IMR-90 (cell line): Measurements from ENCODE around the gene ARMC8. TPM values are rescaled to one million over a fixed set of nuclear protein-coding genes. Genes with fewer than 3 reads are reported as not detected.

Source experiments
- ATAC-seq: fragments of 200-7000 bp; cut with Tn5 transposase; 2 replicates; pipeline ENCODE4 v1.9.1; 2020; ENCODE audit warnings: low read depth, mild to moderate bottlenecking, moderate library complexity
- BruUV-seq: library from RNA; stranded (reverse); fragments of 400-500 nt; replicated peaks from 2 replicates; lab custom pipeline; 2021; lab: Mats Ljungman, UMichigan
- CTCF ChIA-PET: fragments of 300-600 bp; formaldehyde crosslinking; extraction: SDS; loops from one replicate; lab custom pipeline; 2021; ENCODE audit warnings: antibody characterized with exemption; lab: Yijun Ruan, JAX
- POLR2A ChIA-PET: fragments of 300-600 bp; sonication (Branson Sonifier 250); formaldehyde crosslinking; loops from one replicate; lab custom pipeline; 2022; ENCODE audit warnings: antibody characterized with exemption; ENCODE audit not compliant: unreplicated experiment; lab: Charles Lee
- DNase-seq: peaks from one replicate; pipeline ENCODE4 v3.0.0; 2013
- H2AFZ ChIP-seq: replicated peaks from 2 replicates; pipeline ENCODE3; 2013; ENCODE audit warnings: low read length, mild to moderate bottlenecking; ENCODE audit not compliant: poor library complexity
- H2AK5ac ChIP-seq: 2 replicates; pipeline ENCODE4 v1.6.1; 2013; ENCODE audit warnings: low read depth, low read length, inconsistent platforms
- H2AK9ac ChIP-seq: replicated peaks from 2 replicates; pipeline ENCODE3; 2013; ENCODE audit warnings: mild to moderate bottlenecking, low read depth, low read length, moderate library complexity; ENCODE audit not compliant: poor library complexity
- H2BK120ac ChIP-seq: 2 replicates; pipeline ENCODE4 v1.6.1; 2013; ENCODE audit warnings: low read depth, low read length, inconsistent platforms
- H2BK15ac ChIP-seq: 3 replicates; pipeline ENCODE4 v1.6.1; 2013; ENCODE audit warnings: low read depth, low read length, inconsistent platforms
- H2BK20ac ChIP-seq: 2 replicates; pipeline ENCODE4 v1.6.1; 2013; ENCODE audit warnings: low read depth, mild to moderate bottlenecking, inconsistent platforms, low read length, moderate library complexity
- H2BK5ac ChIP-seq: 2 replicates; pipeline ENCODE4 v1.6.1; 2013; ENCODE audit warnings: mild to moderate bottlenecking, low read depth, low read length, inconsistent platforms; ENCODE audit not compliant: poor library complexity, severe bottlenecking
- H3K14ac ChIP-seq: replicated peaks from 2 replicates; pipeline ENCODE4 v1.6.1; 2013; ENCODE audit warnings: low read depth, low read length, inconsistent platforms
- H3K18ac ChIP-seq: 2 replicates; pipeline ENCODE4 v1.6.1; 2013; ENCODE audit warnings: low read depth, low read length, control low read depth
- H3K23ac ChIP-seq: 2 replicates; pipeline ENCODE4 v1.6.1; 2013; ENCODE audit warnings: low read depth, low read length, inconsistent platforms
- H3K27ac ChIP-seq: 2 replicates; pipeline ENCODE4 v1.5.1; 2013; ENCODE audit warnings: mild to moderate bottlenecking, control low read depth, low read length; ENCODE audit not compliant: insufficient read depth
- H3K27me3 ChIP-seq: 2 replicates; pipeline ENCODE4 v1.6.1; 2013; ENCODE audit warnings: low read length; ENCODE audit not compliant: control insufficient read depth, insufficient read depth
- H3K36me3 ChIP-seq: 2 replicates; pipeline ENCODE4 v1.6.1; 2013; ENCODE audit warnings: low read length, mixed read lengths; ENCODE audit not compliant: control insufficient read depth, insufficient read depth
- H3K4ac ChIP-seq: 2 replicates; pipeline ENCODE4 v1.6.1; 2013; ENCODE audit warnings: low read depth, low read length, inconsistent platforms
- H3K4me1 ChIP-seq: 2 replicates; pipeline ENCODE4 v1.6.1; 2013; ENCODE audit warnings: low read length, mixed read lengths; ENCODE audit not compliant: control insufficient read depth, insufficient read depth
- H3K4me2 ChIP-seq: 2 replicates; pipeline ENCODE4 v1.6.1; 2013; ENCODE audit warnings: low read depth, mild to moderate bottlenecking, control low read depth, low read length, moderate library complexity
- H3K4me3 ChIP-seq: 2 replicates; pipeline ENCODE4 v1.5.1; 2013; ENCODE audit warnings: low read depth, mild to moderate bottlenecking, control low read depth, low read length, moderate library complexity; ENCODE audit not compliant: insufficient read depth
- H3K56ac ChIP-seq: 2 replicates; pipeline ENCODE4 v1.6.1; 2013; ENCODE audit warnings: low read length, inconsistent platforms; ENCODE audit not compliant: insufficient read depth; ENCODE audit errors: extremely low read depth
- H3K79me1 ChIP-seq, 2 experiments: 2 replicates each; pipeline ENCODE4 v1.6.1; 2013; ENCODE audit warnings: low read length in 2 of 2, inconsistent platforms in 1 of 2, low read depth in 1 of 2
- H3K9ac ChIP-seq: 2 replicates; pipeline ENCODE4 v1.6.1; 2013; ENCODE audit warnings: low read depth, low read length, control low read depth
- H3K9me1 ChIP-seq: 2 replicates; pipeline ENCODE4 v1.6.1; 2013; ENCODE audit warnings: low read length, inconsistent platforms; ENCODE audit not compliant: insufficient read depth
- H3K9me3 ChIP-seq: 2 replicates; pipeline ENCODE4 v1.6.1; 2013; ENCODE audit warnings: low read length; ENCODE audit not compliant: control insufficient read depth, insufficient read depth
- H4K20me1 ChIP-seq: 2 replicates; pipeline ENCODE4 v1.6.1; 2013; ENCODE audit warnings: low read length, inconsistent platforms; ENCODE audit not compliant: insufficient read depth
- H4K5ac ChIP-seq: 2 replicates; pipeline ENCODE4 v1.6.1; 2013; ENCODE audit warnings: mild to moderate bottlenecking, low read depth, low read length, control low read depth
- H4K8ac ChIP-seq, 2 experiments: 2 replicates each; pipeline ENCODE4 v1.6.1; 2013; ENCODE audit warnings: low read depth in 2 of 2, low read length in 2 of 2, control low read depth in 1 of 2, inconsistent platforms in 1 of 2
- H4K91ac ChIP-seq: 2 replicates; pipeline ENCODE4 v1.6.1; 2013; ENCODE audit warnings: low read depth, low read length, inconsistent platforms; ENCODE audit not compliant: insufficient read depth
- CEBPB ChIP-seq: IDR thresholded peaks from 2 replicates; pipeline ENCODE4 v1.6.1; 2012; ENCODE audit warnings: low read depth, low read length, improper control_type of control experiment
- CTCF ChIP-seq: conservative IDR thresholded peaks from 2 replicates; pipeline ENCODE4 v1.5.1; 2012; ENCODE audit warnings: mild to moderate bottlenecking, low read depth, low read length, improper control_type of control experiment
- ELK1 ChIP-seq: fragments of 150-350 bp; IDR thresholded peaks from 2 replicates; pipeline ENCODE4 v1.6.1; 2016; ENCODE audit warnings: low read depth, mild to moderate bottlenecking, low read length, moderate library complexity, borderline replicate concordance
- FOS ChIP-seq: fragments of 150-350 bp; IDR thresholded peaks from 2 replicates; pipeline ENCODE4 v1.6.1; 2016; ENCODE audit warnings: low read depth, low read length
- MAZ ChIP-seq: IDR thresholded peaks from 2 replicates; pipeline ENCODE4 v1.6.1; 2012; ENCODE audit warnings: low read depth, mild to moderate bottlenecking, low read length, improper control_type of control experiment, moderate library complexity, borderline replicate concordance
- MXI1 ChIP-seq: IDR thresholded peaks from 2 replicates; pipeline ENCODE4 v1.6.1; 2012; ENCODE audit warnings: low read depth, mild to moderate bottlenecking, low read length, moderate library complexity, borderline replicate concordance
- NFE2L2 ChIP-seq: fragments of 150-350 bp; IDR thresholded peaks from 2 replicates; pipeline ENCODE4 v1.6.1; 2016; ENCODE audit warnings: low read depth, mild to moderate bottlenecking, low read length
- RAD21 ChIP-seq: IDR thresholded peaks from 2 replicates; pipeline ENCODE4 v1.6.1; 2012; ENCODE audit warnings: low read length, improper control_type of control experiment
- RFX5 ChIP-seq: IDR thresholded peaks from 2 replicates; pipeline ENCODE4 v1.8.0; 2012; ENCODE audit warnings: low read depth, mild to moderate bottlenecking, low read length, moderate library complexity
- WGBS, 2 experiments: methylation state at CpG; one replicate each; pipeline versions ENCODE4 v1.1.5 to v1.1.7; 2013; ENCODE audit warnings: missing lambda C conversion rate in 2 of 2; ENCODE audit not compliant: insufficient read length in 1 of 2; ENCODE audit errors: extremely low coverage in 2 of 2; 5-methylcytosine and 5-hydroxymethylcytosine counted together
- dilution Hi-C: fragments of 300-500 bp; cut with HindIII; formaldehyde crosslinking; loops from one replicate; pipeline ENCODE4 v1.14.3; 2018; ENCODE audit warnings: low sequenced_read_pairs; ENCODE audit not compliant: unreplicated experiment
- in situ Hi-C: fragments of 300-500 bp; cut with MboI; formaldehyde crosslinking; loops from 3 replicates; pipeline ENCODE4 v1.14.3; 2019; ENCODE audit warnings: low sequenced_read_pairs, inconsistent platforms, mixed read lengths
- intact Hi-C: fragments of 100-400 bp; cut with micrococcal nuclease; formaldehyde crosslinking; loops from 2 replicates; pipeline ENCODE4 v1.10.0; 2022
- polyA plus RNA-seq, 3 experiments: library from polyadenylated mRNA; depleted of rRNA; stranded (reverse); fragments of >200 nt; gene quantifications; 2 replicates each; pipeline ENCODE4 v1.2.3, GENCODE V29; 2012; ENCODE audit warnings: low replicate concordance in 1 of 3
- total RNA-seq: library from RNA; depleted of rRNA; stranded (reverse); fragments of >200 nt; gene quantifications from 2 replicates; pipeline ENCODE4 v1.2.3, GENCODE V29; 2012

Gene ARMC8
- total and polyA plus RNA-seq, 2 of the 4 experiments (the other 2 are of a cell fraction) = 39.1 to 75.1 TPM

GRCh38 chr3:138296639-138297038 lies 109.5 kb downstream of the ARMC8 start:
- Histone ChIP-seq H3K4me3 (no peak overlapping the region), H4K20me1 (no peaks in the 10 kb centered on the region), H3K27me3 (no peaks in the 10 kb centered on the region), H3K9me1 (peaks cover 2% of the 10 kb centered on the region; the same call in 1 of the 2 replicates), H4K5ac (no peak overlapping the region), H3K4ac (no peak overlapping the region), H3K18ac (no peak overlapping the region), H2BK20ac (no peak overlapping the region), H2AFZ (no peak overlapping the region), H3K9me3 (no peaks in the 10 kb centered on the region), H2AK5ac (no peak overlapping the region), H2AK9ac (no peak overlapping the region), H3K4me2 (no peak overlapping the region), H3K4me1 (no peaks in the 10 kb centered on the region), H2BK5ac (no peak overlapping the region), H4K8ac (no peak overlapping the region), H3K56ac (no peak overlapping the region), H3K9ac (no peak overlapping the region), H3K23ac (no peak overlapping the region), H3K27ac (no peak overlapping the region), H3K36me3 (peaks cover 15% of the 10 kb centered on the region), H2BK120ac (no peak overlapping the region), H2BK15ac (no peak overlapping the region), H4K91ac (no peak overlapping the region), H3K14ac (no peak overlapping the region), H3K79me1 (no peaks in the 10 kb centered on the region)
- BruUV-seq = no TSS peak
- intact Hi-C loops = no loop called here
- ATAC-seq = no peak
- dilution Hi-C loops = no loop called here
- ChIA-PET CTCF (interaction anchor here (0.5 kb wide), 1 partner anchor 34 kb away, joined by 3 read pairs; no protein-coding TSS in a partner anchor), POLR2A (no interaction called here)
- no peak for TF ChIP-seq NFE2L2
- no peak for TF ChIP-seq MXI1
- no peak for TF ChIP-seq CTCF
- TF ChIP-seq ELK1 = no peak
- TF ChIP-seq FOS = no peak
- TF ChIP-seq CEBPB = no peak
- no peak for TF ChIP-seq RFX5
- TF ChIP-seq MAZ = no peak
- no peak for TF ChIP-seq RAD21
- WGBS, 2 experiments = no CpG with 5 or more reads among the region's 1 CpG
- no peak for DNase-seq
- in situ Hi-C loops = no loop called here
